GF-D8 (cell line): ENCODE results near the gene MIGA2.
"Not testable (repeated sequence)": the region's sequence is repeated elsewhere in the genome, so short reads cannot be mapped to it uniquely, and the experiment has no call there.

ENCODE experiments used
- DNase-seq: peaks from one replicate; lab custom pipeline; 2025; lab: John Stamatoyannopoulos, UW

The MIGA2 gene, protein sequence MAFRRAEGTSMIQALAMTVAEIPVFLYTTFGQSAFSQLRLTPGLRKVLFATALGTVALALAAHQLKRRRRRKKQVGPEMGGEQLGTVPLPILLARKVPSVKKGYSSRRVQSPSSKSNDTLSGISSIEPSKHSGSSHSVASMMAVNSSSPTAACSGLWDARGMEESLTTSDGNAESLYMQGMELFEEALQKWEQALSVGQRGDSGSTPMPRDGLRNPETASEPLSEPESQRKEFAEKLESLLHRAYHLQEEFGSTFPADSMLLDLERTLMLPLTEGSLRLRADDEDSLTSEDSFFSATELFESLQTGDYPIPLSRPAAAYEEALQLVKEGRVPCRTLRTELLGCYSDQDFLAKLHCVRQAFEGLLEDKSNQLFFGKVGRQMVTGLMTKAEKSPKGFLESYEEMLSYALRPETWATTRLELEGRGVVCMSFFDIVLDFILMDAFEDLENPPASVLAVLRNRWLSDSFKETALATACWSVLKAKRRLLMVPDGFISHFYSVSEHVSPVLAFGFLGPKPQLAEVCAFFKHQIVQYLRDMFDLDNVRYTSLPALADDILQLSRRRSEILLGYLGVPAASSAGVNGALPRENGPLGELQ

GRCh38 chr9:129036241-129036922 is at the start of gene MIGA2:
TSS of gene MIGA2 (plus strand) at chr9:129036626. CDS start at chr9:129040595, 3,969 bp downstream.
- DNase-seq = peak; percentile 99

DNA sequence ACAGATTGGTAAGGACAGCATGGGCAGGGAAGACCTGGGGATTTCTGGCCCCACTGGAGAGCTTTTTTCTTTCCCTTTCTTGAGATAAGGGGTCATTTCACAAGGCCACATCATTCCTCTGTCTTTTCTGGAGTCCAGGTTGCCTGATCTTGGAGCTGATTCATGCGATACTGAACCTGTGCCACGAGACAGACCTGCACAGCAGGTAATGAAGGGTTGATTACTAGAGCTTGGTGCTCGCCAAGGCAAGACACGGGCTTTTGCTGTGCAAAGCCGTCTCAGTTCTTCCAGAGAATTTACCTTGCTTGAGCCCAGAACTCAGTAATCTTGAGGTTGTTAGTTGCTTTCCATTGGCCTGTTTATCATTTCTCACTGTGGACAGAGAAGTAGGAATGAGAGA is 49.8 kb upstream of the MIGA2 start:
- no peak for DNase-seq

- DNase-seq = no peak
These were observed 48.6 kb upstream of the MIGA2 start for GRCh38 chr9:128987805-128988204.

DNA sequence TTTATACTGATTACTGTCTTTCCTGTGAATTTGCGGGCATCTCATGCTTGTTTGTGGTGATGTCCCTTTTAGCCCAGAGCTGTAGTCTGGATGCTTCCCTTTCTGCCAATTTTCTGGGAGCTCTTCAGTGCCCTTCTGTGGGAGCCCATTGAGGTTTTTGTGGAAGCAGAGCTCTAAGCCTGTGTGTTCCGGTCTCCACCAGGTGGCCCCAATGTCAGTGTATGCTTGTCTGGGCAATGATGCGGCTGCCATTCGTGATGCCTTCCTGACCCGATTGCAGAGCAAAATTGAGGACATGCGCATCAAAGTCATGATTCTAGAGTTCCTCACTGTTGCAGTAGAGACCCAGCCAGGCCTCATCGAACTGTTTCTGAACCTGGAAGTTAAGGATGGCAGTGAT is 43.4 kb upstream of the MIGA2 start:
- DNase-seq = no peak

GRCh38 chr9:128995791-128996190 is 40.6 kb upstream of the MIGA2 start:
- DNase-seq = no peak

- DNase-seq = no peak
These were observed 38.0 kb upstream of the MIGA2 start for GRCh38 chr9:128998462-128998861.

- no peak for DNase-seq
These were observed 36.7 kb upstream of the MIGA2 start for GRCh38 chr9:128999581-129000206.

DNA sequence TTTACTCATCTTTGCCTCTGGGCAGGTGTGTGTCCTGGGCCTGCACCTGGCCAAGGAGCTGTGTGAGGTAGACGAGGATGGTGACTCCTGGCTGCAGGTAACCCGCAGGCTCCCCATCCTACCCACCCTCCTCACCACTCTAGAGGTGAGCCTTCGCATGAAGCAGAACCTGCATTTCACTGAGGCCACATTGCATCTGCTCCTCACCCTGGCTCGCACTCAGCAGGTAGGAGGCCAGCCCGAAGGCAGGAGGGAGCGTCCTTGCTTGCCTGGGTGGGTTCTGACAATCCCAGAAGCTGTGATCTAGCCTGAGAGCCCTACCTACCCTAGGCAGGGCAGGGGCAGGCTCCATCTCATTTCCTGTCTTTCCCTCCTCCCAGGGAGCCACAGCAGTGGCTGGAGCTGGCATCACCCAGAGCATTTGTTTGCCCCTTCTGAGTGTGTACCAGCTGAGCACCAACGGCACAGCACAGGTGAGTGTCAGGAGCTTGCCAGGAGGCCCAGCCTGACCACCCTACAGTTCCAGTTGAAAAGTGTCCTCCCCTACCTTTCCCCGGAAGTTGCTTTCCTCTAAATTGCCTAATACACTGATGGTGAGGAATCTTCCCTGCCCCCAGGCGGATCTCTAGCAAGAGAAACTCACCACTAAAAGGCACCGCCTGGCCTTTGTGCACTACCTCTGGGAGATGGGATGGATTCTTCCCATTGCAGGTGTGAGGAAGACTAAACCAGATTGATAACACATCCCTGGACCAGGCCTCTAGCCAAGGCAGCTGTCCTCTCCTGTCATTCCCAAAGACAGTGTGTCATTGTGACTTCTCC is 34.7 kb upstream of the MIGA2 start:
- no peak for DNase-seq

DNA sequence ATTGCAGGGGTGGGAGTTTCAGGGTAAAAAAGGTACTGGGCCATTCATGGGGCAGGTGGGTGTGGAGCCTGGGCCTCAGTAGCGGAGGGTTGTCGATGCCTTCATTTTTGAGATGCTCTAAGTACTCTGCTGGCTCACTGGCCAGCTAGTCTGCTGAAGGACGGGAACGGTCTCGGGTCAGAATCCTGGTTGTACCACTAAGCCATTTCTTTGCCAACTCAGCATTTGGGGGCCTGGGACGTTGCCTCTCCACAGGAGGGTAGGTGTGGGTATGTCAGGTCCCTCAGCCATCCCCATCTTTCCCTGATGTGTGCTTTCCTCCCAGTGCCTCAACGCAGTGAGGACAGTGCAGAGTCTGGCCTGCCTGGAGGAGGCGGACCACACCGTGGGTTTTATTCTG is 33.4 kb upstream of the MIGA2 start:
- DNase-seq = no peak

- not testable (repeated sequence) for DNase-seq
These were observed 32.3 kb upstream of the MIGA2 start for GRCh38 chr9:129004173-129004572.

- DNase-seq = no peak
These were observed 31.0 kb upstream of the MIGA2 start for GRCh38 chr9:129005336-129005997.

DNA sequence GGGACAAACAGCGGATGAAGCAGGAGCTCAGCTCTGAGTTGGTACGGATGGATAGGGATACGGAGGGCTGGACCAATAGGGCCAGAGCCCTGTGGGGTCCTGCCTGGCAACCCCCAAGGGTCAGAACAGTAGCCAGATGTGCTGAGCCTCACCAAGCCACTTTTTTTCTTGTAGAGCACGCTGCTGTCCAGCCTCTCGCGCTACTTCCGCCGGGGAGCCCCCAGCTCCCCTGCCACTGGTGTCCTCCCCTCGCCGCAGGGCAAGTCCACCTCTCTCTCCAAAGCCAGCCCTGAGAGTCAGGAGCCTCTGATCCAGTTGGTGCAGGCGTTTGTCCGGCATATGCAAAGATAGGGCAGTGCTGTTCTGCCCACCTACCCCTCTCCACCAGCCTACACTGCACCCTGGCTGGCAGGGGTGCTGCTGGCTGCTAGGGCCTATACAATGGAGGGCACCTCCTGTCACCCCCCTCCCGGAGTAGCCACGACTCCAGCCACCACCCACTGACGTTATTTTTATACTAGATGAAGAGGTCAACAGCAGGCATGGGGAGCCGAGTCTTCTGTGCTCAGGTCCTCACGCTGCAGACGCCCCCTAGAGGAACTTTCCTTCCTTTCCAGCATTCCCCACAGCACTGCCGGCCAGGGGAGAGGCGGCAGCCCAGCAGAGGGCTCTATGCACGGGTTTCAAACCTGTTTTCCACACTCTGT is 29.9 kb upstream of the MIGA2 start:
- no peak for DNase-seq

- DNase-seq = no peak
These were observed 29.2 kb upstream of the MIGA2 start for GRCh38 chr9:129007035-129007765.

GRCh38 chr9:129007766-129008468 is 28.5 kb upstream of the MIGA2 start:
- no peak for DNase-seq

DNA sequence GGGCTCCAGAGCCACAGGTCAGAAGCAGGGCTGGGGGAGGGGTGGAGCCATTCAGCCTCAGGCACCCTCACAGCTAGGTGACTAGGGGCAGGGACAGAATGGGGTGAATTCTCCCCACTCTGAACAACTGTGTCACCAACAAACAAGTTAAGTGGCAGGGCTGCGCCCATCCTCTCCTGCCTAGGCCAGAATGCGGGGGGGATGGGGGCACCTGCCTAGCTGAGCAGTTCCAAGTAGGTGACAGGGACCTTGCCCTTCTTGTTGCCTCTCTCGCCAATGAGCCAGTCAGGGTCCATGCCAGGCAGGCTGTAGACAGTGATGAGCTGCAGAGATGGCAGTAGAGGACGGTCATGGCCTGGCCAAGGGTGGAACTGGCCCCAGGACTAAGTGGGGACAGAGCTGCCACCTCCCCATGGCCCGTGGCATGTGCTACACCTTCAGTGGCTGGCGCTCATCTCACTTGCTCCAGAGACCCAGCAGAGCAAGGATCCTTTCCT is 27.9 kb upstream of the MIGA2 start:
- no peak for DNase-seq

DNA sequence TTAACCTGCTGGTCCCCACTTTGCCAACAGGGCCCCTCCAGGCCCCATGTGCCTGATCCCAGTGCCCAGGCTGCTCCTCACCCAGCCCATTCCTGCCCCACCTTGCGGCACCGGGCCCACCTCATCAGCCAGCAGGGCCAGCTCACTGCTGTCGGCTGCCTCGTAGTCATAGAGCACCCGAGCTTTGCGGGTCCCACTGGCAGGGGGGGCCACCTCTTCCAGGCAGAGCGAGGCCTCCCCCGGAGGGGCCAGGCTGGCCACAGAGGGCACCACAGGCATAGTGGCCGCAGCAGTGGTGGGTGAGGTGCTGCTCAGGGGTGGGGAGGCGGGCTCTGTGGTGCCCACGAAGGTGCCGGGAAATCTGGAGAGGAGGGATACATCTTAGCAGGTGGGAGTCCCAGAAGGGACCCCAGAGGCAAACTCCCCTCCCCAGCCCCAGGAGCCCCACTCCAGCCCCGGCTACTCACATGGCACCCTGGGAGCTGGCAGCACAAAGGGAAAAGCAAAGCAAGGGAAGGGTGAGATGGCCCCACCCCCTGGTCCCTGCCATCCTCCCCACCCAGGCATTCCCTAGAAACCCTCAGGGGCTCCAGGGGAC is 27.3 kb upstream of the MIGA2 start:
- no peak for DNase-seq

DNA sequence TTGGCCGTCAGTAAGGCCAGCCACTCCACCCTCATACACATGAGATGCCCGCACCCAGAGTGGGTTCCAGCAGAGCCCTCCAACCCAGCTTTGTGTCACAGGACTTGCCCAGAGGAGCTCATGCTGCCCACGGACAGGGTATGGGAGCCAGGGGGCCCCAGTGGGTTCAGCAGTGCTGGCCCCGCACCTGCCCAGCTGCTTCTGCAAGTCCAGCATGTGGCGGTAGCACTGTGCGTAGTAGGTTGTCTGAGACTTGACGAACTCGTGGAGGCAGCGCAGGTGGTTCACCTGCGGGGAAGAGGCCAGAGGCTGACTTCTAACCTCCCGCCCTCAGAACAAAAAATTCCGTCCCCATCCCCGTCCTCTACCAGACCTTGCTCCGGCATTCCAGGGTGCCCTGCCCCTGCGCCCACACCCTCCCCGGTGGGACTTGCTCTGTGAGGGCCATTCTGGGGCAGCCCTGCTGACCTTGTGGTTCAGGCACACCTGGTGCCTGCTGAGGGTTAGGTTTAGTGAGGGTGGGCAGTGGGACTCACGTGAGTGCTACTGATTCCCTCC is 26.8 kb upstream of the MIGA2 start:
- no peak for DNase-seq

GRCh38 chr9:129010267-129010975 is 26.0 kb upstream of the MIGA2 start:
- no peak for DNase-seq
